Testis (tissue), 3 donors: ENCODE results near the gene NDRG3. TPM values are rescaled to one million over a fixed set of nuclear protein-coding genes. Genes with fewer than 3 reads are reported as not detected.

Experiments used
- DNase-seq: peaks from one replicate; pipeline ENCODE4 v3.0.0-alpha.2; 2019
- H3K27ac ChIP-seq, 2 donors: fragments of 200-600 bp; sonication (generic); one replicate each; pipeline ENCODE4 v1.5.1; 2019
- H3K27me3 ChIP-seq: fragments of 200-600 bp; sonication (generic); one replicate; pipeline ENCODE4 v1.5.1; 2019
- H3K36me3 ChIP-seq: fragments of 200-600 bp; sonication (generic); one replicate; pipeline ENCODE4 v1.5.1; 2017; ENCODE audit warnings: low read depth; ENCODE audit errors: missing control alignments
- H3K4me1 ChIP-seq: fragments of 200-600 bp; sonication (generic); one replicate; pipeline ENCODE4 v1.5.1; 2019
- H3K4me3 ChIP-seq, 2 donors: fragments of 200-600 bp; sonication (generic); one replicate each; pipeline ENCODE4 v1.5.1; 2017 to 2019
- H3K9me3 ChIP-seq: fragments of 200-600 bp; sonication (generic); one replicate; pipeline ENCODE4 v1.5.1; 2017
- POLR2A ChIP-seq: fragments of 450-650 bp; IDR thresholded peaks from one replicate; pipeline ENCODE4 v1.6.1; 2017; ENCODE audit warnings: antibody characterized with exemption, mild to moderate bottlenecking, moderate library complexity
- WGBS, 2 donors: methylation state at CpG; one replicate each; pipeline ENCODE4 v1.1.5; 2018; 5-methylcytosine and 5-hydroxymethylcytosine counted together
- intact Hi-C: fragments of 100-400 bp; cut with DNase I; formaldehyde crosslinking; loops from one replicate; pipeline ENCODE4 v1.15.1; 2023; ENCODE audit warnings: low total_unique reads
- polyA plus RNA-seq: library from polyadenylated mRNA; stranded (reverse); fragments of 350-450 nt; fragmentation: Illumina TruSeq; extraction: RNeasy Lipid Tissue Mini Kit (QIAGEN cat#74804); gene quantifications from one replicate; pipeline ENCODE4 v1.2.3, GENCODE V29; 2014; ENCODE audit warnings: low read depth, low replicate concordance; ENCODE audit not compliant: insufficient read depth
- total RNA-seq, 2 donors: library from RNA; depleted of rRNA; stranded (reverse); fragments of >200 nt; gene quantifications; one replicate each; pipeline ENCODE4 v1.2.3, GENCODE V29; 2016
- TF ChIP-seq, protein P1 (sequence below), 3 experiments: fragments of 450-650 bp in 2 of 3; fragments of 200-600 bp in 1 of 3; sonication (generic) in 1 of 3; IDR thresholded peaks; one replicate each; pipeline ENCODE4 v1.5.1; 2016 to 2019; ENCODE audit warnings: antibody characterized with exemption in 3 of 3, mild to moderate bottlenecking in 2 of 3, moderate library complexity in 1 of 3

Gene NDRG3
- total and polyA plus RNA-seq, 3 donors from 2014 or later: 65.3 to 202 (median 70.7) TPM

DNA sequence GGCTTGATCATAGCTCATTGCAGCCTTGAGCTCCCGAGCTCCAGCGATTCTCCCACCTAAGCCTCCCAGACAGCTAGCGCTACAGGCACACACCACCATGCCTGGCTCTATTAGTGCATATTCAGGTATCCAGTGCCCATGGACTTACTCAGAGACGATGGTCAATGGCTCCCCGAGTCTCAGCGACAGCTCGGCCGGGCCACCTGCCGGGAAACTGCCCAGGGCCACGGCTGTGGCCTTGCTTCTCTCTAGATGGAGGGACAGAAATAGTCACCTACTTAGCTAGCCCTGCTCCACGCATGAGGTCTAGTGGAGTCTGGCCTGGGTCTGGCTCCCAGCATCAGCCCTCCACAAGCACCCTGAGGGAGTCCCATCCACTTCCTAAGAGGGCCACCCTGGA is 111.5 kb downstream of the NDRG3 start:
- Histone ChIP-seq H3K36me3 (no peaks in the 10 kb centered on the region), H3K4me3 (no peak overlapping the region), H3K27me3 (no peaks in the 10 kb centered on the region), H3K9me3 (no peaks in the 10 kb centered on the region), H3K4me1 (no peaks in the 10 kb centered on the region), H3K27ac (no peak overlapping the region)
- no peak for TF ChIP-seq POLR2A
- TF ChIP-seq, protein P1, sequence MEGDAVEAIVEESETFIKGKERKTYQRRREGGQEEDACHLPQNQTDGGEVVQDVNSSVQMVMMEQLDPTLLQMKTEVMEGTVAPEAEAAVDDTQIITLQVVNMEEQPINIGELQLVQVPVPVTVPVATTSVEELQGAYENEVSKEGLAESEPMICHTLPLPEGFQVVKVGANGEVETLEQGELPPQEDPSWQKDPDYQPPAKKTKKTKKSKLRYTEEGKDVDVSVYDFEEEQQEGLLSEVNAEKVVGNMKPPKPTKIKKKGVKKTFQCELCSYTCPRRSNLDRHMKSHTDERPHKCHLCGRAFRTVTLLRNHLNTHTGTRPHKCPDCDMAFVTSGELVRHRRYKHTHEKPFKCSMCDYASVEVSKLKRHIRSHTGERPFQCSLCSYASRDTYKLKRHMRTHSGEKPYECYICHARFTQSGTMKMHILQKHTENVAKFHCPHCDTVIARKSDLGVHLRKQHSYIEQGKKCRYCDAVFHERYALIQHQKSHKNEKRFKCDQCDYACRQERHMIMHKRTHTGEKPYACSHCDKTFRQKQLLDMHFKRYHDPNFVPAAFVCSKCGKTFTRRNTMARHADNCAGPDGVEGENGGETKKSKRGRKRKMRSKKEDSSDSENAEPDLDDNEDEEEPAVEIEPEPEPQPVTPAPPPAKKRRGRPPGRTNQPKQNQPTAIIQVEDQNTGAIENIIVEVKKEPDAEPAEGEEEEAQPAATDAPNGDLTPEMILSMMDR (IDR thresholded peaks at IDR 0.05): no peak
- DNase-seq: no peak
- WGBS, 2 donors: 87 to 99% methylated on average over 4 to 11 of the region's 11 CpGs
- intact Hi-C loops: no loop called here

DNA sequence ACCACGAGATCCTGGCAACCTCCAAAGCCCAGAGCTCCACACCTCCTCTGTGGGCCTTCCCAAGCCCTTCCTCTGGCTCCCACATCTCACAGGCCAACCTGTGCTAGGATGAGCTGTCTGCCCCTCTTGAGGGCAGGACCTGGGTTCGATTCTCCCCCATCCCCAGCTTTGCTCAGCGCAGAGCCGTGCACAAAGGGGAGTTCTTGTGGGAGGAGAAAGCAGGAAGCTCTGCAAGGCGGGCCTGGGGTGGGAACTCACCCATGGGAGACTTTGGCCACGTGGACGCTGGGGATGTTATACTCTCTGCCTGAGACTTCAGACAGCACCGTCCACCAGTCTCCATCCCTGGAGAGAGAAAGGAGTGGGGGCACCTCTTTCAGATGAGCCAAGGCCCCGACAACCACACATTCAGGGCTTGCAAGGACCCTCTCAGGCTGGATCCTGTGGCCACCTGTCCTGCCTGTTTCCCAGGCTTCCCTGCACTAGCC is 112.6 kb downstream of the NDRG3 start:
- H3K27ac ChIP-seq: no peak overlapping the region
- H3K36me3 ChIP-seq: no peaks in the 10 kb centered on the region
- intact Hi-C loops: no loop called here
- DNase-seq: no peak
- WGBS, 2 donors: 84 to 85% methylated on average over 9 of the region's 9 CpGs
- H3K9me3 ChIP-seq: no peaks in the 10 kb centered on the region
- no peaks in the 10 kb centered on the region for H3K27me3 ChIP-seq
- no peaks in the 10 kb centered on the region for H3K4me1 ChIP-seq
- H3K4me3 ChIP-seq: no peak overlapping the region
- TF ChIP-seq, protein P1 (IDR thresholded peaks at IDR 0.05): no peak
- TF ChIP-seq POLR2A: no peak

- no peak for DNase-seq
- intact Hi-C loops: no loop called here
- Histone ChIP-seq H3K27me3 (no peaks in the 10 kb centered on the region), H3K36me3 (no peaks in the 10 kb centered on the region), H3K4me1 (no peaks in the 10 kb centered on the region), H3K4me3 (no peak overlapping the region), H3K27ac (no peak overlapping the region), H3K9me3 (no peaks in the 10 kb centered on the region)
- 82 to 88% methylated on average over 14 of the region's 14 CpGs for WGBS, 2 donors
- no peak for TF ChIP-seq POLR2A
- TF ChIP-seq, protein P1 (IDR thresholded peaks at IDR 0.05): no peak
These were observed 113.2 kb downstream of the NDRG3 start for GRCh38 chr20:36632487-36633284.

- Histone ChIP-seq H3K36me3 (no peaks in the 10 kb centered on the region), H3K27ac (no peak overlapping the region), H3K9me3 (no peaks in the 10 kb centered on the region), H3K4me3 (no peak overlapping the region), H3K4me1 (no peaks in the 10 kb centered on the region), H3K27me3 (no peaks in the 10 kb centered on the region)
- TF ChIP-seq, protein P1 (IDR thresholded peaks at IDR 0.05): no peak
- DNase-seq: no peak
- WGBS, 2 donors: 80 to 90% methylated on average over 3 of the region's 3 CpGs
- intact Hi-C loops: no loop called here
These were observed 113.8 kb downstream of the NDRG3 start for GRCh38 chr20:36632147-36632486.

DNA sequence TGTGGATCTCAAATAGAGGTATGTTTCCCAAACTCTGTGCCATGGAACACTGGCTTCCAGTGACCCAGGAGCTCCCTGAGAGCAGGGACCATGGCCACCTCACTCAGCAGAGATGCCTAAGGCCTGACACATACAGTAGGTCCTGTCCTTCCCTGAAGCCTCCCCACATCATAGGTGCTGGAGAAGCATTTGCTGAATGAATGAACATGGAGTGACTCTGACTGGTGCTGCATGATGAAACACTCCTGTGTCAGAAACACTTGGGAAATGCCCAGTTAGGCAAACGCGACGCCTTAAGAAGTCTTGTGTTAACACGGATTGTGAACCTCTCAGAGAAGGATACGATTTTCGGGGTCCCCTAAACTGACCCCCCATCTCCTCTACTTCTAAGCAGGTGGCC is 114.2 kb downstream of the NDRG3 start:
- DNase-seq: no peak
- TF ChIP-seq, protein P1 (IDR thresholded peaks at IDR 0.05): no peak
- no peak overlapping the region for H3K27ac ChIP-seq
- H3K4me3 ChIP-seq: no peak overlapping the region
- no peaks in the 10 kb centered on the region for H3K36me3 ChIP-seq
- no peaks in the 10 kb centered on the region for H3K27me3 ChIP-seq
- H3K9me3 ChIP-seq: no peaks in the 10 kb centered on the region
- 89 to 96% methylated on average over 6 of the region's 6 CpGs for WGBS, 2 donors
- H3K4me1 ChIP-seq: no peaks in the 10 kb centered on the region
- intact Hi-C loops: no loop called here
